H1 (cell line): ENCODE results near the gene SLC6A3. TPM values are rescaled to one million over a fixed set of nuclear protein-coding genes. Genes with fewer than 3 reads are reported as not detected.

Experiments
- CHD7 ChIP-seq: fragments of 300-600 bp; sonication (generic); IDR thresholded peaks from 2 replicates; pipeline ENCODE4 v1.7.1; 2012; ENCODE audit warnings: low read length, moderate library complexity, mild to moderate bottlenecking, inconsistent platforms; ENCODE audit not compliant: insufficient replicate concordance
- GABPA ChIP-seq: IDR thresholded peaks from 2 replicates; pipeline ENCODE4 v1.6.1; 2011; ENCODE audit warnings: mild to moderate bottlenecking, low read length, moderate library complexity, borderline replicate concordance; ENCODE audit not compliant: insufficient read depth
- JUND ChIP-seq: IDR thresholded peaks from 2 replicates; pipeline ENCODE4 v1.6.1; 2011; ENCODE audit warnings: mild to moderate bottlenecking, improper control_type of control experiment, low read length
- KDM4A ChIP-seq: IDR thresholded peaks from one replicate; pipeline ENCODE4 v1.7.1; 2012; ENCODE audit warnings: low read depth, mild to moderate bottlenecking, moderate library complexity, low read length, inconsistent platforms; ENCODE audit not compliant: severe bottlenecking
- NRF1 ChIP-seq: IDR thresholded peaks from 2 replicates; pipeline ENCODE4 v1.6.1; 2011; ENCODE audit warnings: mild to moderate bottlenecking, low read depth, low read length, improper control_type of control experiment
- polyA plus RNA-seq, 7 experiments: library from polyadenylated mRNA; depleted of rRNA in 3 of 7; stranded (reverse) in 5 of 7; unstranded in 2 of 7; fragments of >200 nt in 5 of 7; fragments of 200-250 nt in 2 of 7; gene quantifications; 1 replicate in 5 of 7; 2 replicates in 1 of 7; 4 replicates in 1 of 7; pipeline versions ENCODE4 v1.2.1 to v1.2.3, GENCODE V29; 2011 to 2013; ENCODE audit warnings: missing spikeins in 2 of 7, mixed read lengths in 2 of 7
- total RNA-seq: library from RNA; stranded (reverse); fragmentation: NEBNext Ultra II Directional; extraction: Animal tissue kit (Norgen Biotek cat#: 25700); gene quantifications from 2 replicates; pipeline ENCODE4 v1.2.1, GENCODE V29; 2021
- TF ChIP-seq, protein P1 (sequence below): IDR thresholded peaks from 2 replicates; pipeline ENCODE4 v1.6.1; 2012; ENCODE audit warnings: inconsistent platforms

SLC6A3 gene
- total and polyA plus RNA-seq, 2 of the 8 experiments (the other 6 are each of a cell fraction or from before 2014, with no cell fraction given) = 0.48 to 0.91 TPM

- TF ChIP-seq CHD7 = no peak
- TF ChIP-seq, protein P1, sequence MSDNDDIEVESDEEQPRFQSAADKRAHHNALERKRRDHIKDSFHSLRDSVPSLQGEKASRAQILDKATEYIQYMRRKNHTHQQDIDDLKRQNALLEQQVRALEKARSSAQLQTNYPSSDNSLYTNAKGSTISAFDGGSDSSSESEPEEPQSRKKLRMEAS = 0 out of 2 replicates have a peak, but pooled peaks have one; percentile 21
- no peak for TF ChIP-seq JUND
- no peak for TF ChIP-seq NRF1
- peak; percentile 41 for TF ChIP-seq KDM4A
- no peak for TF ChIP-seq GABPA
These were observed 101.0 kb downstream of the SLC6A3 start (continued) for GRCh38 chr5:1343931-1344901.
